AG20443 (cell line): ENCODE data around the gene CLMN.

ENCODE experiments used
- DNase-seq: peaks from one replicate; pipeline ENCODE4 v3.0.0; 2012; ENCODE audit warnings: low spot score, mixed read lengths

CLMN gene

DNA sequence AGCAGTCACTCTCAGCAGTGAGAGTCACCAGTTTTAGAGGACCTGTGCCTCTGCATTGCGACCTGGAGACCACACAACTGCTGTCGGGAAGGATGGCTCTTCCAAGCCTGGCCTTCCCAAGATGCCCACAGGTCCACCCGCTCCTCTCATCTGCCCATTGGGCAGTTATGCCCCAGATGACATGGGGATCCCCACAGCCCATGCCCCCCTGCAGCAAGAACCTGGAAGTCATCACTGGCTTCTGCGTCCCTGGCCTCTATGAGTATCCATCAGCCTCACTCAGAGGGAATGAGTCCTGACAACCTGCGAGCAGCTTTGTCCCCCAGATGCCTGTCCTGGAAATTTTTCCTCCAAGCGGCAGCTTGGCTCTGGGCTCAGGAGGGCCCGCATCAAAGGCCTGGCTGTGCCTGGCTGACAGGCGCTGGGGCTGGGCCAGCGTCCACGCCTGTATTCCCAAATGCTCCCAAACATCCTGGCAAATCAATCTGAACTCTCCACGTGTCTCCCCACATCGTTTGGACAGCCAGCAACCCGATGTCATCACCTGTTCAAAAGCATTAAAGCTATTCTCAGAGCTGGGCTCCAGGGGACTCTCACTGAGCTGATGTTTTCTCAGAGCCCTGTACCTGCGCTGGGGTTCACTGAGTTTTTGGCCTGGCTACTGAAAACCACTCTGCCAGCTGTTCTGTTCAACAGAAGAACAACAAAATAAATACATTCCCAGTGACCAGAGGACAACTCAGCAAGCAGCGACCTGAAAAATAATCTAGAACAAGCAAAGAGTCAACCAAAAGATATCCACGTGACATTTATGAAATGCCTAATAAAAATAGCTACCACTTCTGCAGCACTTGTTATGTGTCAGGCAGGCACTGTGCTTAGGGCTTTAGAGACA is 57.8 kb downstream of the CLMN start:
- DNase-seq: no peak

DNA sequence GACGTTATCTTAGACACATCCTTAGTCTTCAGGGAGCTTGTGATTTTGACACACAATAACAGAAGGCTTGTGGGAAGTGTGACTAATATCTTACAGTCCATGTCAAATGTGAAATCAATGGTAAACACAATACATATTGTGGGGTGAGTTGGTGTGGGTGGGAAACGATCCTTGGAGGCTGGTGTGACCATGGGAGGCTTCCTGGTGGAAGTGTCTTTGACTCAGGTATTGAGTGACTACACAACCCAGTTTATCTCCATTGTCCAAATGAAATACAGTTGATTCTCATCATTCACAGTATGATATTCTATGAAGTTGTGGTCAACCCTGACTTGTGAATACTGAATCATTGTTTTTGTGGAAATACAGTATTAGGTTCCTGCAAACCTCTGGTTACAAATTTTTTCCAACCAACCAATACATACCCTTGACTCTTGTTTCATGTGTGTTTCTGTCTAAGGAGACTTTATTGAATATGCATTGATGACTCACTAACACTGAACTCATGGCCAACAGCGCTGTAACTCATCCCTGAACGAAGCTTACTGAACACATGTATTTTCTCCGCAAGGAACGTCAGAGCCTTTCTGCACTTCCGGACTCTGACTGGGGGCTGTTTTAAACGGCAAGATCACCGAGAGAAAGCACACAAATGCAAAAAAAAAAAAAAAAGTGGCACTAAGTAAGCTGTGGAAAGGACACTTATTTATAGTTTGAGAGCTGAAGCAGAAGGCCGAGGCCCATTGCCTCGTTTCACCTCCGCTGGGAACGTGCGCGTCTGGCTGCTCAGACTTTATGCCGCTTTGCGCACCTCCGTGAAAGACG is 59.0 kb downstream of the CLMN start:
- DNase-seq: no peak

DNA sequence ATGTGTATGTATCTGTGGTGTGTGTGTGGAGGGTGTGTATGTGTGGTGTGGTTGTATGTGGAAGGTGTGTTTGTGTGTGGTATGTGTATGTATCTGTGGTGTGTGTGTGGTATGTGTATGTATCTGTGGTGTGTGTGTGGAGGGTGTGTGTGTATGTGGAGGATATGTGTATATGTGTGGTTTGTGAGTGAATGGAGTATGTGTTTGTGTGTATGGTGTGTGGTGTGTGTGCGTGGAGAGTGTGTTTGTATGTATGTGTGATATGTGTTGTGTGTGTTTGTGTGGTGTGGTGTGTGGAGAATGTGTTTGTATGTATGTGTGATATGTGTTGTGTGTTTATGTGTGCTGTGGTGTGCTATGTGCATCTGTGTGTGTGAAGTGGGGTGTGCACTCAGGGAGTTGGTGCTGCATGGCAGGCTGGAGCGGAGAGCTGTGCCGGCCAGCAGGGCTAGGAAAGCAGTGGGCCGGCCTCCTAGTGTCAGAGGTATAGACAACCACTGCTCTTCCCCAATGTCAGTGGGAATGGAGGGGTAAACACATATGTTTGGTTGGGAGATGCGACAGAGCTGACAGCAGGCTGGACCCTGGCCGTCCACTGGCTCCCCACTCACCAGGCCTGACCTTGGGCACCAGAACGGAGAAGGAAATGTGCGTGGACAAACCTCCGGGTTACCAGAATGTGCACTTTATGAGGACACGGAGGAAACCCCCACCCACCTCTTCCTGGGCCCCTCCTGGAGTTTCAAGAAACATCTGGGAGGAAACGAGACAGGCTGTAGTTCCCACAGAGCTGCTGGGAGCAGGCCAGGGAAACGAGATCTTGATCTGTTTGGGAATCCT is 60.7 kb downstream of the CLMN start:
- DNase-seq: no peak

DNA sequence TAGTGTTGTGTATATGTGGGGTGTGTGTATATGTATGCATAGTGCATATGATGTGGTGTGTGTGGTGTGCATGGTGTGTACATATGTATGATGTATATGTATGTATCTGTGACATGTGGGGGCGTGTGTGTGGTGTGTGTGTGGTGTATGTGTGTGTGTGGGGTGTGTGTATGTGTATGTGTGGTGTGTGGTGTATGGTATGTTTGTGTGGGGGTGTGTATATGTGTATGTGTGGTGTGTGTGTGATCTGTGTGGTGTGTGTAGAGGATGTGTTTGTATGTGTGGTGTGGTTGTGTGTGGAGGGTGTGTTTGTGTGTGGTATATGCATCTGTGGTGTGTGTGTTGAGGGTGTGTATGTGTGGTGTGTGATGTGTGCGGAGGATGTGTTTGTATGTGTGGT is 61.6 kb downstream of the CLMN start:
- DNase-seq: no peak

DNA sequence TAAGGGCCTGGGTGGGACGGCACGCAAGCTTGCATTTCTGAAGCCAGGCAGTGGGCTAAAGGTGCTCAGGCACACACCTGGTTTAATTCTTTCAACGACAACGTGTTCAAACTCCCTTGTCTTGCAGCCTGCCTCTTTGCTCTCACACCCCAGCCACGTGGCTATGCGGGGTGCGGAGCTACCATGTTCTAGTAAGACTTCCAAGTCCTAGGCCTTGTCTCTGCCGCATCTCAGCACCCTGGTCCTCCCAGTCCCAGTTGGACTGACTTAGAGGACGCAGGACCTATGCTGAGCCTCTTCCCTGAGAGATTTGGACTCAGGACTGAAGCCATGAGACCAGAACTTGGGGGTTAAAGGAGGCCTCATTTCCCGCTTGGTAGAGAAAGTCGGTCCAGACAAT is 62.2 kb downstream of the CLMN start:
- DNase-seq: no peak

DNA sequence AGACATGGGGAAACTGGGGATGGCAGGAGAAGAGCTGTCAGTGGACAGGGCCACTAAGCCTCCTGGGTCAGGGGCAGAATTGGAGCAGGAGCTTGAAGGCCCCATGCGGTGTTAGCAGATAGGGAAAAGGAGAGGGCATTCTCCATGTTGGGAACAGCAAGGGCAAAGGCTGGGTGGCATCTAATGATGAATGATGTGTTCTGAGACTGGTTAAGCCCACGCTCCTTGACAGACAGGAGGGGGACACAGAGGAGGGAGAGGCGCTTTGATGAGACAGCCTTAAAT is 63.0 kb downstream of the CLMN start:
- no peak for DNase-seq

DNA sequence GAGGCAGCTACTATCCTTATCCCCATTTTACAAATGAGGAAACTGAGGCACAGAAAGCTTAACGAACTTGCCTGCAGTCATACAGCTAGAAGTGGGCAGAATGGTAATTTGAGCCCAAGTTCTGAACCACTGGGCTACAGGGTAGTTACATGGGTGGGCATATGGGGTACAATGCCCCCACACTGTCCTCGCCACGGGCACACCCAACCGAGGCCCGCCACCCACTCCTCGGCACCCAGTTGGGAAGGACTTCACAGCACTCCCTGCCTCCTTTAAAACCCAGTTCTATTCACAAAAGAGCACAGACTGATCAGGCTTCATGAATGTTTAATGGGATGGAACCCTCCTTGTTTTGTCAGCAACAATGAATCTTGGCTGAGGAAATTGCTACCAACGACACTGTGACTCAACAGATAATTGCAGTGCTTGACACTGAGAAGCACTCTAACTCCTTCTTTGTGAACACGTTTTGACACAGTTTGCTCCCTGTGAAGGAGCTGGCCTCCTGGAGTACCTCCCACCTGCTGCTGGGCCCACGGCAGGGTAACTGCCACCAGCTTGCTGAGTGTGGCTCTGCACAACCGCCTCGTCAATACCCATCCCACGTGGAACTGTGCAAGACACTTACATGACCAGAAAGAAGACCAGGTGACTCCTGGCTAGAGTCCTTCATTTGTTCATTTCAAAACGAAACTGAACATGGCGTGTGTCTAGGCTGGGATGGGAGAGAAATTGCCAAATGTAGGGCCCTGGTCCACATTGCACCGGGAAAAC is 63.5 kb downstream of the CLMN start:
- no peak for DNase-seq

DNA sequence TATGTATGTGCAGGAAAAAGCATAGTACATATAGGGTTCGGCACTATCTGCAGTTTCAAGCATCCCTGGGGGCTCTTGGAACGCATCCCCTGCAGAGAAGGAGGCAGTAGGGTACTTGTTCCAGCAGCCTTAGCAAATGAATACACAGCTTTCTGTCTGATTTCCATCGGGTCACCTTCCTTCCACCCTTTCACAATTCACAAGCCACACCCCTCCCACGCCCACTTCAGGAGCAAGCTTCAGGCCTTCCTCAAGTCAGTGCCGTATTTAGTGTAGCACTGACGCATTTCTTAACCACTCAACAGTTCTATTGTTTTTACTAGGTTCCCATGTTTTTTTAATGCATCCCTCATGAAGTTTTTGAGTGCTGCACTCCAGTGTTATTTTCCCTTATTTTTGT is 64.2 kb downstream of the CLMN start:
- DNase-seq: peak; percentile 50

DNA sequence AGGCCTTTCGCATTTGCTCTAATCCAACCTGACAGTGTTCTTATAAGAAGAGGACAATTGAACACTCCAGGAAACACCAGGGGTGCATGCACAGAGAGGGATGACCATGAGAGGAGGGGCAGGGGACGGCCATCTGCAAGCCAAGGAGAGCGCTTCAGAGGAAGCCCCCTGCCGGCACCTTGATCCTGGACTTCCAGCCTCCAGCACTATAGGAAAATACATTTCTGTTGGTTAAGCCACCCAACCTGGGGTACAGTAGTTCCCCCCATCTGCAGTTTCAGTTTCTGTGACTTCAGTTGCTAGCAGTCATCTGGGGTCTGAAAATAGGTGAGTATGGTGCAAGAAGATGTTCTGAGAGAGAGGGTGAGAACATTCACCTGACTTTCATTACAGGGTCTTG is 64.7 kb downstream of the CLMN start:
- no peak for DNase-seq

DNA sequence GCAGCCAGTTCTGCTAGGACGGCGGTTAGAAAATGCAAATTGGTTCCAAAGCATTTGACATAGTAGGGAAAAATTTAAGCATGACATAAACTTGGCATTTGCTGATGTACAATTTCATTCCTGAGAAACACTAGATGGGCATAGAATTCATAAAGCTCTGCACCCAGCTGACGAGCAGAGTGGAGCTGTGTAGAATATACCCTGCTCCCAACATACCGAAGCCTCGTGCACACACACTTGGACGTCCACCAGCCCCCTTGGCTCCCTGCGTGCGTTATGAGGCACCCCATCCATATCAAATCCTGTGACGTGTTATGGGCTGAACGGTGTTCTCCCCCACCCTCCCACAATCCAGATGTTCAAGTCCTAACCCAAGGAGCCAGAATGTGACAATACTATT is 65.4 kb downstream of the CLMN start:
- DNase-seq: no peak

DNA sequence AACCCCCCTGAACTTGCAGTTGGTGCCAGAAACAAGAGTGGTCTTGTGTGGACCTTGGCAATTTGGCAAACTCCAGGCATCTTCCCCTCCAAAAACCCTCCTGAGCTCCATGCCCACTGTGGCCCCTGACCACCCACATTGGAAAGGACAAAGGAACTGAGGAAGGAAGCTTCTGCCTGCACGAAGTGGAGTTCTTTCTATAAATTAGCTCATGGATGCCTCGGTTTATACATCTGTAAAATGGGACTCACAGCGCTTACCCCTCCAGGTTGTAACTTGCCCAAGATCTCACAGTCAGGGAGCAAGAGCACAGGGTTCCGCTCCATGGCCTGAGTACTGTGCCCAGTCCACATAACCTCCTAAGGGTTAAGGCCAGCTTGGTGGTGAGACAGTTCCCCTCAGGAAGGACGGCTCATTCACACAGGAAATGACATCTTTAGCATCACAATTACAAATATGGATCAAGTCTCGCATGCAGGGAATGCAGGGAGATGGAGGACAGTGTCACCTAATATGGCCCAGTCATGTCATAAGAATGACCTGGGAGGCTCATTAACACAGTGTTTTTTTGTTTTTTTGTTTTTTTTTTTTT is 66.6 kb downstream of the CLMN start:
- no peak for DNase-seq

DNA sequence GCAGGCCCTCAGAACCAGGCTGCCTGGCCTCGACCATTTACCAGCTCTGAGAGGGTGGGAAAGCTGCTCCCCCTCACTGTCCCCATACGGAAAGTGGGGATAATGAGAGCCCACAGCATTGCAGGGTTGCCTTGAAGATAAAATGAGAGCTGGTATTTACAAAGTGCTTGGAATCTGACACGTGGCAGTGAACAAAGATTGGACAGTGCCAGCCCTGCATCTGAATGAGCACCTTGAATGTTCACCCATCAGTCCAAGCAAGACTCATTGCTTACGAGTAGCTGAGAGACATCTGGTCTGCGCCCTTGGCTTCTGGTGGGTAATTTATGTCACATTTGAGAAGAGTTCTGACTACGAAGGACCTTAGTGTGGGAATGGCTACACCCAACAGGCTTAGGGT is 67.5 kb downstream of the CLMN start:
- no peak for DNase-seq

DNA sequence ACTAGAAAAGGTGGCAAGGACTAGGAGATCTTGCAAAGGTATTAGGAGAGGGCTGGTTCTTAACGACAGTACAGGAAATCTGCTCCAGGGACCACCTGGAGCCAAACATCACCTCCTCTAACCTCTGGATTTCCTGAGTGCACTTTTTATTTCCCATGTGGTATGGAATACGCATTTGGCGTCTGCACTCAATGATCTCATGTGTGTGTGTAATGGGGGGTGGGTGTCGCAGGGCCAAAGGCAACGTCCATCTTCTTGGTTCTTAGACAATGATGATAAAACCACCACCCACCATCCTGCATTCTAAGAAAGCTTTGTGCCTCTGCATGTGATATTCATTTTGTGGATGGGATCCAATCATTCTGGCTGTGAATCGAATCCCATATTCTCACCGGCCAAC is 68.8 kb downstream of the CLMN start:
- no peak for DNase-seq

DNA sequence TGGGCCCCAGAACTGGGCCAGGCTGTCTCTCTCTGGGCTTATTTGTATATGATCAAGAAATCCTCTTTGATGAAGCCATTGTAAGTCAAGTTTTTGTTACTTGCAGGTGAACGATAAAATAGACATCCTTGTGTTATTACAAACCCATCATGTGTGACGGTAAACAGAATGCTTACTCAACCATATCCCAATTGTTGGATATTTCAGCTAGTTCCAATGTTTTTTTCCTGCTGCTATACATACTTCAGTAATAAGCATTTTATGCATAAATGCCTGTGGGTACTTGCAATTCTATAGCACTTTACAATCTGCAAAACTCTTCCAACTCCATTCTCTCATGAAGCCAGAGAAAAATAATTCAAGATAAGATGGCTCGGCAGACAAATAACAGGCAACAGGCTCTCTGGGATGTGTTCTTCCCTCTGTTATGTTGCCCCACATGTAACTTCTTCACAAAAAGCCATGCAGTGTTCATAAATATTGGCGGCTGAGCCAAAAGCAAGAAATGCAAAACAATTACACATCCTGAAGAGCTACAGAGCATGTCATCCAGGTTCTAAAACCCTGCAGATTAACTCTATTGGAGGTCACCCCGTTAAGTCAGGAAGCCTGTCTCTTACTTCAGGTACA is 69.5 kb downstream of the CLMN start:
- no peak for DNase-seq

DNA sequence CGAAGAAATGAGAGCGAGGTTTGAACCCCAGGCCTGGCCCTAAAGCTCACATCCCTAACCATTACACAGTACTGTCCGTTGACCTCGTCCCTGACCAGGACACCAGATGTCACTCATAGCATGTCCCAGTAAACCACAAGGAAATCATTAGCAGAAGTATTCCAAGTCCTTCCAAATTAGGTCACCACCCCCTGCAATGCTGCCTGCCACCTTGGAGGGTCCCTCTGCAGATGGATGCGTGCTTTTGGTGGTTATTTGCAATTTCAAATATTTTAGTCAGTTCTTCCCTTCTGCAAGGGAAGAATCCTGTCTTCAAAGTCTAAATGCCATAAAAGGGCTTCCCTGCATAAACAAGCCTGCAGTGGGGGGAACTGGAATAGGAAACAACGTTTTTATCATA is 71.3 kb downstream of the CLMN start:
- DNase-seq: no peak

DNA sequence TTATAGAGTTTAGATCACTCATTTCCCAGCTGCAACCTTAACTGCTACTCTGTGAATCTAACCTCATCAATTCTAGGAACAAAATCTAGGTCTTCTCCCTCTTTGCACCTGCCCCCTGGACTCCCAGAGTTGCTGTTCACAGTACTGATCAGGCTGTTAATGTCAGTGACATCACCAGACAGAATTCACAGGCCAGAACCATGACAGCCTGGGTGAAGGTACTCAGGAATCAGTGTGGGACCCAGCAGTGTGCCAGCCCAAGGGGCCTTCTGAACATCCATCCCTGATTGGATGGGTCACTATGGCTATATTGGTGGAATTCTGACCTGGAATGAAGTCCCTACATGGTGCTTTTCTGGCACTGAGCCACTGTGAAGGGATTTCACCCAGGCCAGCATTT is 72.8 kb downstream of the CLMN start:
- DNase-seq: no peak

DNA sequence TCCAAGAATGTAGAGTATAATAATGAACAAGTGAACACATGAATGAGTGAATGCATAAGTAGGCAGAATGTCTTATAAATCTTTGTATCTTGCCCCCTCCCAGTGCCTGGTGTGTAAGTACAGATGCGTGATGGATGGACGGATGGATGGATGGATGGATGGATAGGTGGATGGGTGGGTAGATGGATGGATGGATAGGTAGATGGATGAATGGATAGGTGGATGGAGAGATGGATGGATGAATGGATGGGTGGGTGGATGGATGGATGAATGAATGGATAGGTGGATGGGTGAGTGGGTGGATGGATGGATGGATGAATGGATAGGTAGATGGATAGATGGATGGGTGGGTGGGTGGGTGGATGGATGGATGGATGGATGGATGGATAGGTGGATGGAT is 74.4 kb downstream of the CLMN start:
- no peak for DNase-seq

DNA sequence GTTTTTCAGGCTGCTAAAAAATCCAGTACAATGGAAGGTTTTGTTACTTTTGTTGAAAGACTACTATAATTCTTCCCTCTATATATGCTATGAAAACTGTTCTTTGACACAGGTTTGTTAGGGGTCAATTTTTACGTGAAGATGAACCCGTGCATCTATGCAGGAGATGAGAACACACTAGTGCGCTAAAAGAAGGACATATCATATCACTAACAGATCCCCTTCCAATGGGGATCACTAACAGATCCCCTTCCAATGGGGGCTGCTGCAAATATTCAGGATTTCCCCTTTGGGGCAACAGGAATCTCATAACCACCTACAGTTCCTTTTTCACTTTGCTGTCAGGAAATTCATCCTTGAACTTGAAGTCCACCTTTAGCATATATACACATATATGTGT is 75.1 kb downstream of the CLMN start:
- DNase-seq: no peak

DNA sequence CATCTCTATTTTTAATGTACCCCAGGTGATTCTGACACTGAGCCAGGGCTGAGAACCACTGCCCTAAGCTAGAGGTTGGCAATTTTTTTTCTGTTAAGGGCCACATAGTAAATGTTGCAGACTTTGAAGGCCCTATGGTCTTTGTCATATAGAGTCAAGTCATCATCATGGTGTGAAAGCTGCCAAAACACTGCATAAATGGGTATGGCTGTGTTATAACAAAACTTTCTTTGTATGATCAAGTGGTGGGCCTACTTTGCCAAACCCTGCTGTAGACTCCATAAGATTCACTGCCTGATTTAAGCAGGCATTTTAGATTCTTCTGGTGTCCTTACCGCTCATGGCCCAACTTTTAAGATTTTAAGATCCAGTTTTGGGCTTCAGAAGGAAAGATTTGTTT is 76.8 kb downstream of the CLMN start:
- no peak for DNase-seq

DNA sequence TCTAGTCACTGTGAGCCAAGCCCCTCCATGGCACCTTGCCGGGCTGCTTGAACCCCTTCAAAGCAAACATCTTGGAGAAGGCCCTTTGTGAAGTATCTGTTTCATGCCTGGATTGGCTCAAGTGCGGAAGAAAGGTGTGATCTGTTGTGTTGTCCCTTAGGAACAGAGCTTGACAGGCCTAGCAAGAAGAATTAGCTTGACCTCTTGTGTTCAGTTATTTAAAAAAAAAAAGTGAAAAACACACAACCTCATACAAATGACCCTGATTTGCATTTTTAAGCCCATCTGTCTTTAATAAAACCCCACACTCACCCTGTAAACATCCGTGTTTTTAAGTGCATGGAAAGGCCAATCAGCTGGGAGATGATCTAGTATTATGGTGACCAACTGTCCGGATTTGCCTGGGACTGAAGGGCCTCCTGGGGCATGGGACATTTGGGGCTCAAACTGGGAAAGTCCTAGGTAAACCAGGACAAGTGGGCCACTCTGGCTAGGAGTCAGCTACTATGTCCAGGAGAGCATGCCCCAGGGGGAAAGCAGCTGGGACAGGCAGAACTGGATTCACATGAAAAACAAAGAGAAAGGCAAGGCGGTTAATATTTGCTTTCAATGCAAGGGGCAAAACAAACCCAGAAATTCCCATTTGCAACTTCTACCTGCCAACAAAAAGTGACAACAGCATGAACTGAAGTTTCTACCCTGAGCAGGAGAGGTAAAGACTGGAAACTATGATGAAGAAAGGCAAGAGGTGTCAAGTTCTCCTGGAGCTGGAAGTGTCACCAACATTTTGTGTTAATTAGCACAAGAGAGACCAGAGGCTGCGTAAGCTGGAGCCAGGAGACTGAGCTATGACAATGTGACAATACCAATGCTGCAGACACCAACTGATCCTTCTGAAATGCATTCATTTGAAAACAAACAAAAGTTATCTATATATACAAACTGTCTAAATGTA is 78.6 kb downstream of the CLMN start:
- no peak for DNase-seq
